HepG2 (cell line): ENCODE results near the gene ATOH8. TPM values are rescaled to one million over a fixed set of nuclear protein-coding genes. Genes with fewer than 3 reads are reported as not detected.

ENCODE experiments used
- ASH2L ChIP-seq: fragments of 300-600, 200-600 bp; sonication (generic); IDR thresholded peaks from 2 replicates; pipeline ENCODE4 v1.7.0; 2017; ENCODE audit warnings: low read depth, mild to moderate bottlenecking, moderate library complexity, mixed read lengths, low read length; ENCODE audit not compliant: insufficient read length
- FOSL2 ChIP-seq: sonication (generic); formaldehyde crosslinking; IDR thresholded peaks from 2 replicates; pipeline ENCODE4 v1.4.0; 2020; ENCODE audit warnings: missing genetic modification reagents
- FOXC1 ChIP-seq: sonication (generic); formaldehyde crosslinking; IDR thresholded peaks from 2 replicates; pipeline ENCODE4 v1.8.0; 2022; ENCODE audit warnings: mild to moderate bottlenecking, missing genetic modification reagents, borderline replicate concordance
- GATAD1 ChIP-seq: IDR thresholded peaks from 2 replicates; pipeline ENCODE4 v1.6.1; 2016; ENCODE audit warnings: missing genetic modification reagents, missing compliant biosample characterization
- KLF6 ChIP-seq: IDR thresholded peaks from 2 replicates; pipeline ENCODE4 v1.8.0; 2016; ENCODE audit warnings: missing biosample characterization, missing genetic modification reagents
- MAFK ChIP-seq, 2 experiments: IDR thresholded peaks in 1 of 2; conservative IDR thresholded peaks in 1 of 2; 2 replicates each; pipeline ENCODE4 v1.6.1; 2011; ENCODE audit warnings: improper control_type of control experiment in 2 of 2, low read length in 2 of 2
- NPAS2 ChIP-seq: sonication (generic); formaldehyde crosslinking; IDR thresholded peaks from 2 replicates; pipeline ENCODE4 v1.8.0; 2022; ENCODE audit warnings: mild to moderate bottlenecking, missing genetic modification reagents, borderline replicate concordance
- RARA ChIP-seq: IDR thresholded peaks from 2 replicates; pipeline ENCODE4 v1.6.1; 2016; ENCODE audit warnings: missing genetic modification reagents, missing compliant biosample characterization
- TEAD2 ChIP-seq: sonication (generic); formaldehyde crosslinking; IDR thresholded peaks from 2 replicates; pipeline ENCODE4 v1.9.0; 2021; ENCODE audit warnings: missing genetic modification reagents
- ZMYM3 ChIP-seq: sonication (generic); formaldehyde crosslinking; IDR thresholded peaks from 2 replicates; pipeline ENCODE4 v1.5.1; 2020; ENCODE audit warnings: mild to moderate bottlenecking, missing genetic modification reagents
- ZNF333 ChIP-seq: sonication (generic); formaldehyde crosslinking; IDR thresholded peaks from 2 replicates; pipeline ENCODE4 v1.4.0; 2020; ENCODE audit warnings: mild to moderate bottlenecking, missing genetic modification reagents, borderline replicate concordance
- polyA plus RNA-seq, 8 experiments: library from polyadenylated mRNA; depleted of rRNA in 3 of 8; stranded (reverse) in 7 of 8; unstranded in 1 of 8; fragments of >200 nt; fragmentation: Illumina TruSeq in 4 of 8; extraction: Trizol in 4 of 8; gene quantifications; 2 replicates each; pipeline versions ENCODE4 v1.2.1 to v1.2.3, GENCODE V29; 2011 to 2016; ENCODE audit warnings: low read depth in 4 of 8, missing spikeins in 1 of 8, mixed read lengths in 1 of 8; ENCODE audit not compliant: insufficient read depth in 1 of 8
- total RNA-seq, 5 experiments: library from RNA; depleted of rRNA; stranded (reverse); fragments of >200 nt; fragmentation: Illumina TruSeq; extraction: Trizol; gene quantifications; 2 replicates each; pipeline ENCODE4 v1.2.3, GENCODE V29; 2016; ENCODE audit warnings: low read depth in 1 of 5
- TF ChIP-seq, protein P1 (sequence below): sonication (generic); formaldehyde crosslinking; IDR thresholded peaks from 2 replicates; pipeline ENCODE4 v1.4.0; 2020; ENCODE audit warnings: missing genetic modification reagents
- TF ChIP-seq, protein P2 (sequence below): IDR thresholded peaks from 2 replicates; pipeline ENCODE4 v1.6.1; 2018; ENCODE audit warnings: missing genetic modification reagents
- TF ChIP-seq, protein P3 (sequence below): sonication (generic); formaldehyde crosslinking; IDR thresholded peaks from 2 replicates; pipeline ENCODE4 v1.5.0; 2020; ENCODE audit warnings: missing genetic modification reagents, mild to moderate bottlenecking, borderline replicate concordance

Gene ATOH8
- total and polyA plus RNA-seq, 2 of the 13 experiments (the other 11 are each of a cell fraction or from before 2014, with no cell fraction given) = 0.13 to 0.61 TPM

DNA sequence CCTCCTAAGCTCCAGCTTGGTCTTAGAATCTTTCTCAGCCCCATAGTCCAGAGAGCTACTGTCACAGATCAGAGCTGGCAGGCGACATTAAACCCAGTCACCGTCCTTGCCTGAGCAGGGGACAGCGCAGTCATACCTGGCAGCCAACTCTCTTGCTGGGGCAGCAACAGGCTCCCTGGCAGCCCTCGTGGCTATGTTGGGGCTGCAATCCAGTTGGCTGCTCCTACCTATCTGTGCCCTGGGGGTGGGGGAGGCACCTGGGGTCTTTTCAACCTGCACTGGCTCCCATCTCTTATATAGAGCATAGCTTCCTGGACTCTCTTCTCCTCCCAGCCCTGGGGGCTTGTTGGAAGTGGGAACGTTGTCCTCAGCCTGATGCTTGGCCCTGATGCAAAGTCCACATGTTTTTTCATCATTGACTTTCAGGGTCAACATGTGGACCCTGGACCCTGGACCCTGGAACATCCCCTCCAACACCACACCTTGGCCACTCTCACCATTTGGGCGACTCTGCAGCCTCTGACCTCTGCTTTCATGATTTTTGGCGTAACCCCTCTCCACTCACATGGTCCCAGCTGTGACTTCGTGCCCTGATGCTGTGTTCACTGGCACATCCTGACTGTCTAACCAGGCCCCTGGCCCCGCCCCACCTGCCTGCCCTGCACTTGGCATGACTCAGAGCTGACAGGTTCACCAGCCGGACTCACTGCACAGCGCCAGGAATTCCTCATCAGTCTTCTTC, 45.6 kb downstream of the ATOH8 start (continued):
- TF ChIP-seq, protein P1, sequence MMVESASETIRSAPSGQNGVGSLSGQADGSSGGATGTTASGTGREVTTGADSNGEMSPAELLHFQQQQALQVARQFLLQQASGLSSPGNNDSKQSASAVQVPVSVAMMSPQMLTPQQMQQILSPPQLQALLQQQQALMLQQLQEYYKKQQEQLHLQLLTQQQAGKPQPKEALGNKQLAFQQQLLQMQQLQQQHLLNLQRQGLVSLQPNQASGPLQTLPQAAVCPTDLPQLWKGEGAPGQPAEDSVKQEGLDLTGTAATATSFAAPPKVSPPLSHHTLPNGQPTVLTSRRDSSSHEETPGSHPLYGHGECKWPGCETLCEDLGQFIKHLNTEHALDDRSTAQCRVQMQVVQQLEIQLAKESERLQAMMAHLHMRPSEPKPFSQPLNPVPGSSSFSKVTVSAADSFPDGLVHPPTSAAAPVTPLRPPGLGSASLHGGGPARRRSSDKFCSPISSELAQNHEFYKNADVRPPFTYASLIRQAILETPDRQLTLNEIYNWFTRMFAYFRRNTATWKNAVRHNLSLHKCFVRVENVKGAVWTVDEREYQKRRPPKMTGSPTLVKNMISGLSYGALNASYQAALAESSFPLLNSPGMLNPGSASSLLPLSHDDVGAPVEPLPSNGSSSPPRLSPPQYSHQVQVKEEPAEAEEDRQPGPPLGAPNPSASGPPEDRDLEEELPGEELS (CRISPR knock-in tag) = no peak
- no peak for TF ChIP-seq NPAS2 (CRISPR knock-in tag)
- no peak for TF ChIP-seq TEAD2 (CRISPR knock-in tag)
- TF ChIP-seq RARA (CRISPR knock-in tag) = peak; percentile 82
- no peak for TF ChIP-seq ZNF333 (CRISPR knock-in tag)
- TF ChIP-seq FOXC1 (CRISPR knock-in tag) = no peak
- TF ChIP-seq ZMYM3 = peak; percentile 25; the same call in 1 of the 2 replicates
- TF ChIP-seq GATAD1 = 0 out of 2 replicates have a peak, but pooled peaks have one; percentile 19
- TF ChIP-seq MAFK (conservative IDR thresholded peaks at IDR 0.05 in 1 of 2, IDR thresholded peaks at IDR 0.05 in 1 of 2; ENCODE audit: low read length in 2 of 2) = no peak
- TF ChIP-seq ASH2L = peak; percentile 25
- TF ChIP-seq FOSL2 (CRISPR knock-in tag) = peak; percentile 87
- TF ChIP-seq, protein P2, sequence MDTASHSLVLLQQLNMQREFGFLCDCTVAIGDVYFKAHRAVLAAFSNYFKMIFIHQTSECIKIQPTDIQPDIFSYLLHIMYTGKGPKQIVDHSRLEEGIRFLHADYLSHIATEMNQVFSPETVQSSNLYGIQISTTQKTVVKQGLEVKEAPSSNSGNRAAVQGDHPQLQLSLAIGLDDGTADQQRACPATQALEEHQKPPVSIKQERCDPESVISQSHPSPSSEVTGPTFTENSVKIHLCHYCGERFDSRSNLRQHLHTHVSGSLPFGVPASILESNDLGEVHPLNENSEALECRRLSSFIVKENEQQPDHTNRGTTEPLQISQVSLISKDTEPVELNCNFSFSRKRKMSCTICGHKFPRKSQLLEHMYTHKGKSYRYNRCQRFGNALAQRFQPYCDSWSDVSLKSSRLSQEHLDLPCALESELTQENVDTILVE (CRISPR knock-in tag) = no peak; the same call in 1 of the 2 replicates
- TF ChIP-seq, protein P3, sequence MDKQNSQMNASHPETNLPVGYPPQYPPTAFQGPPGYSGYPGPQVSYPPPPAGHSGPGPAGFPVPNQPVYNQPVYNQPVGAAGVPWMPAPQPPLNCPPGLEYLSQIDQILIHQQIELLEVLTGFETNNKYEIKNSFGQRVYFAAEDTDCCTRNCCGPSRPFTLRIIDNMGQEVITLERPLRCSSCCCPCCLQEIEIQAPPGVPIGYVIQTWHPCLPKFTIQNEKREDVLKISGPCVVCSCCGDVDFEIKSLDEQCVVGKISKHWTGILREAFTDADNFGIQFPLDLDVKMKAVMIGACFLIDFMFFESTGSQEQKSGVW (CRISPR knock-in tag) = no peak
- 0 out of 2 replicates have a peak, but pooled peaks have one; percentile 28 for TF ChIP-seq KLF6 (CRISPR knock-in tag)
